Measurements from ENCODE around the gene MPHOSPH9.

DNA sequence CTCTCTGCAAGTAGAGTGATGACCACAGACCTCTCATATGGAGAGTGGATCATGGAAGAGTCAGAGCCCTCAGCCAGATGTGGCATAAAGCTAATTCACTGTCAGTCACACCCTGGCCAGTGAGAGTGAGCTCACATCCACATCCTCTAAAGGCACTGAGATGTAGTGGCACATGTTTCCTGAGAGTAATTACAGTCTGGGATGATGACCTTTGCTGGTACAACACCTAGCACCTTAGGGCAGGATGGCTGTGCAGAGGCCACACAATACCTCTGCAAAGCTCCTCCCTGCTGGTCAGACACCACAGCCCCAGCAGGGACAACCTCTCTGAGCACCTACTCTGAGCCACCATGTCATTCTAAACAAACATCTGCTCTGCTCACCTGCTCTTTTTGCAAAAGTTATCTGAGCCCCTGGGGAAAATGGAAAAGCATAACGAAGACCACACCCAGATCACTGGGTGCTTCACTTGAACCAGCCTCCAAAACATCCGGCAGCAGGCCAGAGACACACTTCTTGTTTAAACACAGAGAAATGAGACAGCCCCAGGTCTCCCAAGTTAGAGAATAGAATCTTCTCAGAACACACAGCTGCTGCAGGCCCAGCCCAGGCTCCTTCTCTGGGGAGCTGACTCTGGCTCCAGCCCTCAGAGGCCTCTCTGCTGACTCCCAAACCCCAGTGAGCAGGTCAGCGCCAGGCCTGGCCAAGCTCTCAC, 112.3 kb downstream of the MPHOSPH9 start:
- TF ChIP-seq, protein P1, sequence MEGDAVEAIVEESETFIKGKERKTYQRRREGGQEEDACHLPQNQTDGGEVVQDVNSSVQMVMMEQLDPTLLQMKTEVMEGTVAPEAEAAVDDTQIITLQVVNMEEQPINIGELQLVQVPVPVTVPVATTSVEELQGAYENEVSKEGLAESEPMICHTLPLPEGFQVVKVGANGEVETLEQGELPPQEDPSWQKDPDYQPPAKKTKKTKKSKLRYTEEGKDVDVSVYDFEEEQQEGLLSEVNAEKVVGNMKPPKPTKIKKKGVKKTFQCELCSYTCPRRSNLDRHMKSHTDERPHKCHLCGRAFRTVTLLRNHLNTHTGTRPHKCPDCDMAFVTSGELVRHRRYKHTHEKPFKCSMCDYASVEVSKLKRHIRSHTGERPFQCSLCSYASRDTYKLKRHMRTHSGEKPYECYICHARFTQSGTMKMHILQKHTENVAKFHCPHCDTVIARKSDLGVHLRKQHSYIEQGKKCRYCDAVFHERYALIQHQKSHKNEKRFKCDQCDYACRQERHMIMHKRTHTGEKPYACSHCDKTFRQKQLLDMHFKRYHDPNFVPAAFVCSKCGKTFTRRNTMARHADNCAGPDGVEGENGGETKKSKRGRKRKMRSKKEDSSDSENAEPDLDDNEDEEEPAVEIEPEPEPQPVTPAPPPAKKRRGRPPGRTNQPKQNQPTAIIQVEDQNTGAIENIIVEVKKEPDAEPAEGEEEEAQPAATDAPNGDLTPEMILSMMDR (IDR thresholded peaks at IDR 0.05) = no peak
- TF ChIP-seq POLR2A (IDR thresholded peaks at IDR 0.05) = no peak

Data from heart left ventricle (tissue), 13 donors.